SK-N-DZ (cell line): ENCODE data around the gene TTC23.
"Not testable (repeated sequence)": the region's sequence is repeated elsewhere in the genome, so short reads cannot be mapped to it uniquely, and the experiment has no call there.

Experiments
- DNase-seq: peaks from one replicate; pipeline ENCODE4 v3.0.0-alpha.2; 2015; ENCODE audit warnings: low spot score

Gene TTC23

DNA sequence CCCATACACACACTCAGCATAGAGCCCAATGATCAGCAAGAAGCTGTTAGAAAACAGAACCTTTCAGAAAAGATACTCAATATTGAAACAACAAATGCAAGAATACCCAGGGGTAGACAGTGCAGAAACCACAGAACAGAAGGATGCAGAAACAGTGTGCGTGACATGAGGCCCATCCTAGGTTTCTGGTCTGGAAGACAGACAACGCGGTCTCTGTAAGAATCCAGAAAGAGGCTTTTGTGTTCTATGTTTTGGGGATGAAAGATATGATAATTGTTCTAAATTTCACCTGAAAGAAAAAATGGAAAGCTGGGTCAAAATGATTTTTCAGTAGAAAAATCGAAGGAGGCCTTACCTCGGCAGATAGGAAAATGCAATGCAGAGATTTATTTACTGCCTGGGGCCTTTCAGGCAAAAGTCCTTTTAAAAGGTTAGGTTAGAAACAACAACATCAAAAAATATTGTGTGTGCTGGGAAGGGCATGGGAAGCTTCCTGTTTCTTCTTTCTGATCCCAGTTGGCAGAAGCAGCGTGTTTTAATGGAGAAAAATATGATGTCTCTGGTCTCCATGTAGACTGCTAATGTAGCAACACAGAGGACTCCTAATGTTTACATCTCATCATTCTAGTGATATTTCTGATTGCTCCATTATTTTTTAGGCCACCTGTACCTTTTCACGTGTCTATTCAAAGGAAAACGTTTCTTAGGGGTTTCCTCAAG lies 127.5 kb downstream of the TTC23 start:
- DNase-seq, result no peak

DNA sequence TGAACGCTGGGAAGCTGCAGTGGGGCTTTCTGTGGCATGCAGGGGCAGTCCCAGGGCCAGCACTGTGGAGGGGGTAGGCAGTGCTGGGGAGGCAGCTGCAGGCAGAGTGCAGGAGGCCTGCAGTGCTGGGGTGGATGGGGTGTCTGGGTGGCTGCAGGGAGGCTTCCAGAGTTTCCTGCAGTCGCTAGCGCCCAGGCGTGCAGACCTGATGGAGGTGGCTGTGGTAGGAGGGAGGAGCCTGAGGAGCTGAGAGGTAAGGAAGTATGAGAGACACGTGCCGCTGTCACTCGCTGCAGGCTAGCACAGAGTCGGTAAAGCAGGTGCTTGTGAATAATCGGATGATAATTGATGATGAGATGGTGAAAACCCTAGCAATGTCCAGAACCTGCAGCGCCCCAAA lies 128.2 kb downstream of the TTC23 start:
- DNase-seq, result no peak

DNA sequence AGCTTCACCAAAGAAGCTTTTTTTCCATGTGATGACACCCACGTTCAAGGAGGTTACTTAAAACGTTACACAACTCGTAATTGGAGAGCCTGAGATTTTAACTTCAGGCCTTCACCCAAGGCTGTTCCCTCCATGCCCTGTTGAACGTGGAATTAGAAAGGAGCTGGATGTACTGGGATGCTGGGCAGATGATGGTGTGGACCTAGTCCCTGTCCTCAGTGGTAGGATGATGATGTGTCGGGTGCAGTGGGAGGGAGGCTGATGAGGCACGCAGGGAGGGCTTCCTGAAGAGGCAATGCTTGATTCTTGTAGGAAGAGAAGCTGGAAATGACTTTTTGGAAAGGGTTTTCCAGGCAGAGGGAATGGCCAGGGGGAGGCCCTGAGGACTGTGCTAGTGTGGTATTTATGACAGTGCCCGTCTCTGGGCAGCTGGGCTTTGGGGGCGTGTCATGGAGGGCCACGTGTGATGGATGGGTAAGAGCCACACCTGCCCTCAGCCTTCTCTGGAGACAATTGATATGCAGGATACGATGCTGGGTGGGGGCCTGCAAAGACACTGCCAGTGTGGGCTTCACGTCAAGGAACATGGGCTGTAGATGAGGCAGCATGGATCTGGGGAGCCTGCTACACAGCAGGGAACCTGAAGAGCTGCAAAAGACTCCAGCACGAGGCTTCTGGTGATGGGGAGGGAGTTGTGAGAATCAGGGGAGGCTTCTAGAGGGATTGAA lies 129.2 kb downstream of the TTC23 start:
- no peak for DNase-seq

DNA sequence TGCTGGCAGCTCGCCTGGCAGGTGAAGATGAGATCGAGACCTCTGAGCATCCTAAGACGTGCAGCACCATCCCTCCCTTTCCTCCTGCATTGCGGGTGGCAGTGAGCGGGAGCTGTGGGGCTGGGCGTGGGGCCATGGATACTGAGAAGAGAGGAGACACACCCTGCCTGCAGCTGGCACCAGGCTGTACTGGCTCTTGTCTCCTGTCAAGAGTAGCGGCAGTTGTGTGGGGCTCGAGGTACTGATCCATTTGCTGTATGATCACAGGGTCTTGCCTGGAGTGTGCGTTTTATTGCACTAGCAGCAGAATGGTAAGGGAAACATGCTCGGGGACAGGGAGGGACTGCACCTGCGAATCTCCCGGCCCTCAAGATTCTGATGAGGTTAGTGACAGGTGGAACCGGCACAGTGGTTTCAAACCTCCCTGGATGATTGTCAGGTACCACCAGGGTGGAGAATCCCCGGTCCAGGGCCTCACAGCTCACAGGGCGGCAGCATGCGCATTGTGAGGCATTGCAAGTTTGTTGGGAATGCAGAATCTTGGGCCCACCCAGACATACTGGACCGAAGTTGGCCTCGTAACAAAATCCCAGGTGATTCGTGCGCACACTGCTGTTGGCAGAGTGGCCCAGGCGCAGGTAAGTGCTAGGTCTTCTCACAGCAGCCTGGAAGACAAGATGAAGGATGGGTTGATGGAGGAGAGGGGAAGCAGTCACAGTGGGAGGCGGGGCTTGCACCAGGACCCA lies 130.4 kb downstream of the TTC23 start:
- no peak for DNase-seq

DNA sequence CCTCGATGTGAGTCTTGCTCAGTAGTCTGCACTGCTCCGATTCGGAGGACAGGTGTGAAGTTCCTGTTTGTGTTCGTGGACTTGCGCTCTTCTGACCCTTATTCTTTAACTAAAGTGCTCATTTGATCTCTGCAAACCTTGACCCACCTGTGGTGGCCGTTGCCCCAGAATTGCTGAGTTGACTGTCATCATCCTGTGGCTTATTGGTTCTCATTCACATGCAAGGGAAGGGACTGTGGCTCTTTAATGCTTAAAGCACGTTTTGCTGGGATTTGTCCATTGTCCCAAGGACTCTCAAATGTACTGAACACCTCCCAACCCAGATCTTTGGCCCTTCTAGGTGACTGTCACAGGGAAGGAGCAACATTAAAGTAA lies 131.1 kb downstream of the TTC23 start:
- DNase-seq, result no peak

DNA sequence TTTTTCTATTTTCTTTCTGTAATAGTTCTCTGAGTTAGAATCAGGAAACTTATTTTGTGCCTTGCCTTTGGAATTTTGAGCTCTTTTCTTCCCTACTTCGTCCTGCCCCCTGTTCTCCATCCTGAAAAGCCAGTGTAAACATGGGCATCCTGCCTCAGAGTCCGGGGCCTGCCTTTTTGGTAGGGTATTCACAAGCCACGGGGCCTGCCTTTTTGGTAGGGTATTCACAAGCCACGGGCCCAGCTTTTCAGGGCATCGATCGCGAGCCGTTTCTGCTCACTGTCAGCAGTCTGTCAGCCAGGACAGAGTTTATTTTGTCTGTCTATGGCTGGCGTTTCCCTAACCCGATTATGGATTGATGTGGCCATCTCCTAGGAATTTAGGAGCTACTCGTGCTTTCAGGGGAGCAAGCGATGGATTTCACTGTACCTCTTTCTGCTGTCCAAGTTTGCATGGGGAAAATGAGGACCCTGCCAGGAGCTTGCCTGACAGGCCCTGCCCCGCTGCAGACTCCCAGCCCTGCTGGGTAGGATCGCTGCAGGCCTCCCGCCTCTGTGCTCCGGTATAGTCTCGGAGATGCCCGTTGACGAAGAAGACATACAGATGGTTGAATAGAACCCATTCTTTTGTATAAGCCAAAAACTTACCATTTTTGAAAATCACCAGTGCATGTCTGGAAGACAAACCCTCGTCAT lies 131.7 kb downstream of the TTC23 start:
- no peak for DNase-seq

DNA sequence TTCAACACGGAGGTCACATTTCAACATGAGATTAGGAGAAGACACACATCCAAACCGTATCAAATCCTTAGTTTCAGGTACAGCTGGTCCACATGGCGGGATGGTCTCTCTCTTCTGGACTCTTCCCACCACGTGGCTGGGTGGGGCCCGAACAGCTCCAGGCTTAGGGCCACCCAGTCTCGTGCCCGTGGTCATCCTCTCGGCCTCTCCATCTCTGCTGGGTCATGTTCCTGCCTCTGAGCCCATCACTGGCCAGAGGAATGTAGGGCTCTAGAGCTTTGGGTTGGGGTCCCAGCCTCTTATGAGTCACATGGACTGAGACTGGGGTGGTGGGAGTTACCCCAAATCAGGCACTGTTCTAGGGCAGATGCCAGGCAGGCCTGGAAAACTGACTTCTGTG lies 132.3 kb downstream of the TTC23 start:
- DNase-seq, result no peak

DNA sequence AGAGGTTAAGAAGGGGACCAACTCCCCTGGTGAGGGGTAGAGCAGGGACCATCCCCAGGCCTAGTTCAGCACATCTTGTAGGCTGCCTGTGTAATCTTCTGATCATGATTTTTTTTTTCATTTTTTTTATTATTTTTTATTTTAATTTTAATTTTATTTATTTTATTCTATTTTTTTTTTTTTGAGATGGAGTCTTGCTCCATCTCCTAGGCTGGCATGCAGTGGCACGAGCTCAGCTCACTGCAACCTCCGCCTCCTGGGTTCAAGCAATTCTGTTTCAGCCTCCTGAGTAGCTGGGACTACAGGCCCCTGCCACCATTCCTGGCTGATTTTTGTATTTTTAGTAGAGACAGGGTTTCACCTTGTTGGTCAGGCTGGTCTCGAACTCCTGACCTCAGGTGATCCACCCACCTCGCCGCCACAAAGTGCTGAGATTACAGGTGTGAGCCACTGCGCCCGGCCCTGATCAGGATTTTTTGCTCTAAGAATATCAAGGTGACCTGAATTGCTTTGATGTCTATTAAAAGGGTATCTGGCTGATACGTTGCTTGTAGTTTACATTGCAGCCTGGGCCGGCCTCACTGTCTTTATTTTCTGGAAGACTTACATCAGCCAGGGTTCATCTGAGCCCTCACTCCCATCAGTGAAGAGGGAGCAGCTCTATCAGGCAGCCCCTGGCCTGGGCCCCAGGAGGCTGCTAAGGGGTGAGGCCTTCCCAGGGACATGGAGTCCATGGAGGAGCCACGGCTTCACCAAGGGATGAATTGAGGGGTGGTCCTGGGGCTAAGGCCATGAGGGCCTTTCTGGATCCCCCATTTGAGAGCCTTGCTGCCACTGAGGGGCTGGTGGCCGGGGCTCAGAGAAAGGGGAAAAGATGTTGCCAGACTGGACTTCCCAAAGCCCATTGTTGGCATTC lies 133.8 kb downstream of the TTC23 start:
- DNase-seq, result no peak

DNA sequence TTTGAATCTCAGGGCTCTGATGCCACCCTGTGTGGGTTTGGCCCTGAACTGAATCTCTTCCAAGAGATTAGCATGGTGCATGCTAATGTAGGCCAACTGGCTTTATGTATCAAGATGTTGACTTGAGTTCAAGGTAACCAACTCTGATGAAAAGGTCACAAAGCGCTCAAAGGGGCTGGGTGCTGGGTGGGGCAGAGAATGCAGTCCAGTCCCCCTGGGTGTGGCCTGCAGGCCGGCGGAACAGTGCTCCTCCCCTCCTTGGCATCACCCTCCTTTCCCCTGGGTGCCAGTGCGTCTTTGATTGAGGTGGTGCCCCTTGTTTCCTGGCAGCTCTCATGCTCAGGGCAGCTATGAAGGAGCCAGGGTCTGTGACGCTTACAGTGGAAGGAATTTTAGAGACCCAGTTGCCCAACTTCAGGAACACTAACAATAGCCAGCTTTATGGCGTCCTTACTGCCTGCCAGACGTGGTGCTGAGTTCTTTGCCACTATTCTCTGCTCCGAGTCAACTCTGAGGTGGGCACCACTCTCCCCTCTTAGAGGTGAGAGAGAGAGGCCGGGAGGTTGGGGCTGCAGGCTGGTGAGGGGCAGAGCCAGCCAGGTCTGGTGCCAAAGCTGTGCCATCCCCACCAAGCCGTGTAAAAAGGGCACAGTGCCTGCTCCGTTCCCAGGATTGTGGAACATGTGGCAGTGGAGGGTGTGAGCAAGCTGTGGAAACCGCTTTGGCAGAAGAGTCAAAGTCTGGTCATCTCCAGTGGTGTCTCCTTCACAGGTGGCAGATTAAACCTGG lies 134.7 kb downstream of the TTC23 start:
- no peak for DNase-seq

DNA sequence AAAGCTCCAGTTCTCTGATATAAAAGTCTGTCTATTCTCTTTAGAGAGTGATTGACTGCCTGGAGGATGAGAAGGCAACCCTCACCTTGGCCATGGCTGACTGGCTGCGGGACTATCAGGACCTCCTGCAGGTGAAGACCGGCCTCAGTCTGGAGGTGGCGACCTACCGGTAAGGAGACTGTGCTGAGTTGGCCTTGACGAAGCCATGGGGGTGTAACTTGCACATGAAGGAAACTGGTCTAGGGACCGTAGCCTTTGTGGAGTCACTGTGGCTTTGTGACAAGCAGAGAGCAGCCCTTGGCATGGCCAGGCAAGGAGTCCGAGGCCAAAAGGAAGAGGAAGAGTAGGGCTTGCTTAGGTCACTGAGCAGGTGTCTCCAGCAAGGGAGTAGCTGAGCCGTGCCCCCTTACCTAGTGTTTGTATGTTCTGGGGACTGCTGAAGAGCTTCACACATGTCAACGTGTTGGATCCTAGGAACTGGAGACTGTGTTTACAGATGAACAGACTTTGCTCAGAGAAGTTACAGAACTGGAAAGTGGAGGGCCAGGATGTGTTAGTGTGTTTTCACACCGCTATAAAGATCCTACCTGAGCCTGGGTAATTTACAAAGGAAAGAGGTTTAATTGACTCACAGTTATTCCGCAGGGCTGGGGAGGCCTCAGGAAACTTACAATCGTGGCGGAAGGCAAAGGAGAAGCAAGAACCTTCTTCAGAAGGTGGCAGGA lies 135.7 kb downstream of the TTC23 start:
- no peak for DNase-seq

DNA sequence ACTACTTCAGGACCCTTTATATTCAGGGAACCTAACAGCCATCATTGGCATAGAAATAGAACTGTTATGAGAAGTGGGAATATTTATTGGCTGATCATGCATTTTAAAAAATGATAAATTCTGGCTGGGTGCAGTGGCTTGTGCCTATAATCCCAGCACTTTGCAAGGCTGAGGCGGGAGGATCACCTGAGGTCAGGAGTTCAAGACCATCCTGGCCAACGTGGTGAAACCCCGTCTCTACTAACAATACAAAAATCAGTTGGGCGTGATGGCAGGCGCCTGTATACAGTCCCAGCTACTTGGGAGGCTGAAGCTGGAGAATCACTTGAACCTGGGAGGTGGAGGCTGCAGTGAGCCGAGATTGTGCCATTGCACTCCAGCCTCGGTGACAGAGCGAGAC lies 137.7 kb downstream of the TTC23 start:
- DNase-seq, result not testable (repeated sequence)

DNA sequence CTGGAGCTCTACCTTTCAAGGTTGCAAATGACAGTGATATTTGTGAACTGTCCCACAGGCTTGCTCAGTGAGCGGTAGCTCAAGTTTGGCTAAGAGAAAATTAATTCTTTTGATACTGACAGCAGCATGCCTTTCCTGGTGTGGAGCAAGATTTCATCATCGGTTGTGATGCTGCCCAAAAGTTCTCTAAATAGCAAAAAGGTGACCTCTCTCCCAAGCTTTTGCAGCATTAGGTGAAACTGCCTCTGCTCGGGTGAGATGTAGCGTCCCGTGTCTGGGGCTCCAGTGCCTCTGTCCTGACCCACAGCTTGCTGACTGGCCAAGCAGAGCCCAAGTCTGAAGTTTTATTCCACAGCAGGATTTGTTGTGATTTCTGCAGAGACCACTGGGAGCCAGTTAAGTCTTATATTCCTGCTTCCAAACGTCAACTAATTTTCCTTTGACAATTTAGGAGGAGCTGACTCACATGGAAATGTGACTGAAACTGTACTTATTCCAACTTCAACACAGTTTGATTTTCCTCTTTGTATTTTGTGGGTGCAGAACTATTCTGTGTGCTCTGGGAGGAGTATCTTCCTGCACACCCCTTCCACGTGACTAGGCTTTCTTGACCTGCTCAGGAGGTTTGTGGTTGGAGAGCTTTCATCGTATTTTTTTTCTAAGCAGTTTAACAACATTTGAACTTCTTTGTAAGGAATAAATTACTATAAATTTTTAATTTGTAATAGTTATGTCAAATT lies 138.6 kb downstream of the TTC23 start:
- DNase-seq, result no peak

DNA sequence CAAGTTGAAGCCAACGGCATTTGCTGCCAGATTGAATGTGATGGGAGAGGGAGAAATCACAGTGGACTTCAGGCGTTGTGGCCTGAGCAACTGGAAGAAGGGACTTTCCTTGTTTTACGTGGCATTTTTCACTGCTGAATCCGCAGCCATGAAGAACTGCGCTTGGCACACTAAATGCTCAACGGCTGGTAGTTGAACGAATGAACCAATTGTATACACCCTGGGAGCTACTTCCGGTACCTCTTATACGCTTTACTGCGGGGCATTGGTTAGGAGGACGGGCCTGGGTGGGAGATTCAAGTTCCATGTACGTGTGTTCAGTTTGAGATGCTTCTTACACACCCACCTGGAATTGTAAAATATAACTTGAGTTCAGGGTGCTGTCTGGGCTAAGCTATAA lies 139.3 kb downstream of the TTC23 start:
- DNase-seq, result no peak

DNA sequence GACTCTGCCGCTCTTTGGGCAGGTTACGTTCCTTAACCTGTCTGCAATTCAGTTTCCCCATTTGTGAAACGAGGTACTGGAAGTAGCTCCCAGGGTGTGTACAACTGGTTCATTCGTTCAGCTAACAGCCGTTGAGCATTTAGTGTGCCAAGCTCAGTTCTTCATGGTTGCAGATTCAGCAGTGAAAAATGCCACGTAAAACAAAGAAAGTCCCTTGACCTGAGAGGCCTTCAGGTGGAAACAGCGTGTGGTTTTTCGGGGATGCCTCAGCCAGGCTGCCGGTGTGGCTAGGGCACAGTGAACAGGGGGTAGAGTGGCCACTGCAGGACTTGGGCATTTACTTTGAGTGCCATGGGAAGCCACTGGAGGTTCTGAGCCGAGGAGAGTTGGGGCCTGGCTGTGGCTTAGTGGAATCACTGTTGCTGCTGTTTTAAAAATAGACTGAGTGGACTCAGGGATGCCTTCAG lies 139.8 kb downstream of the TTC23 start:
- DNase-seq, result no peak

DNA sequence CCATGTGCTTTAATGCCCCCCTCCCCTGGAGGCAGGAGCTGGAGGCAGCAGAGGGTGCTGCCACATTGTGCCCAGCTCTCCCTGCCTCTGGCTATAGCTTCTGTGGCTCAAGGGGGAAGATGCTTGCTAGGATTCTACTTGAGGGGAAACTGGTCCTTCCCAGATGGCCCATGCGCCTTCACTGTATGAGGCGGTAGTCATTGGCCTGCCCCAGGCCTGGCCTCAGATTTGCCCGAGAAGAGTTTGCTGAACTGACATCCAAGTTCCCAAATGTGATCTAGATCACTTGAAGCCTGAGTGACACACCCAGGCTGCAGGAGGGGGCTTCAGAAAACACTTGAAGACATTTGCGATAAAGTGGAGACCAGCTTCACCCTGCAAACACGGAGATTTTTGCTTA lies 140.4 kb downstream of the TTC23 start:
- DNase-seq, result no peak

DNA sequence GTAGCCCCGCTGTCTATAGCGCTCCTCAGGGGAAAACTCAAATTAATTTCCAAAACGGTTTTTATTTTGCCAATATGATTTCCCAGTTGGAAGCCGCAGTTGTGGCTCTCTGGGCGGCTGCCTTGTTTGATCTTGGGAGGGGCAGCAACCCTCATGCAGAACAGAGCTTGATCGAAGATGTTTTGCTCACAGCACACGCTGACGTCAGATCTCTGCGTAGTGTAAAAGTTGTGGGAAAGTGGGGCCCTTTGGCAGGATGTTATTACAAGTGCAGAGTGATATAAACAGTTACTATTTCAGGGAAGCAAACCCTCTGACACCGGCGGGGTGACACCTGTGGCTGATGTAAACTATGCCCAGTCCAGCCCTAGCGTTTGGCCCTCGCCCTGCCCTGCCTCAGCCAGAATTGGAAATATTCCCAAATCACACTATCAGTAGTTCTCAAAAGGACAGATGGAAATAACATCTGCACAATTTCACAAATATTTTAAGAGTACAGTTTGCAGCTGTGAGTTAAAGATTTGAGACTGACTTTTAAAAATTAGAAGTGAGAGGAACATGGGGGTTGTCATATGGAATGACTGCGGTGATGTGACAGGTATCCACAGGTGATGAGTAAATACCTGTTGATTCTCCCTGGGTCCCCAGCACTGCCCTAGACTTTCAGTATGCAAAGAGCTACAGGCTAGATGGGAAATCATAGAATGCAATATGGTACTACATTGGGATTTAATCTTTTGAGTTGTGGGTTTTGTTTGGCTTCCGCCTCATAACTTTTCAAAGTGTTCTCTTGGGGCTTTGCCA lies 142.8 kb downstream of the TTC23 start:
- no peak for DNase-seq

DNA sequence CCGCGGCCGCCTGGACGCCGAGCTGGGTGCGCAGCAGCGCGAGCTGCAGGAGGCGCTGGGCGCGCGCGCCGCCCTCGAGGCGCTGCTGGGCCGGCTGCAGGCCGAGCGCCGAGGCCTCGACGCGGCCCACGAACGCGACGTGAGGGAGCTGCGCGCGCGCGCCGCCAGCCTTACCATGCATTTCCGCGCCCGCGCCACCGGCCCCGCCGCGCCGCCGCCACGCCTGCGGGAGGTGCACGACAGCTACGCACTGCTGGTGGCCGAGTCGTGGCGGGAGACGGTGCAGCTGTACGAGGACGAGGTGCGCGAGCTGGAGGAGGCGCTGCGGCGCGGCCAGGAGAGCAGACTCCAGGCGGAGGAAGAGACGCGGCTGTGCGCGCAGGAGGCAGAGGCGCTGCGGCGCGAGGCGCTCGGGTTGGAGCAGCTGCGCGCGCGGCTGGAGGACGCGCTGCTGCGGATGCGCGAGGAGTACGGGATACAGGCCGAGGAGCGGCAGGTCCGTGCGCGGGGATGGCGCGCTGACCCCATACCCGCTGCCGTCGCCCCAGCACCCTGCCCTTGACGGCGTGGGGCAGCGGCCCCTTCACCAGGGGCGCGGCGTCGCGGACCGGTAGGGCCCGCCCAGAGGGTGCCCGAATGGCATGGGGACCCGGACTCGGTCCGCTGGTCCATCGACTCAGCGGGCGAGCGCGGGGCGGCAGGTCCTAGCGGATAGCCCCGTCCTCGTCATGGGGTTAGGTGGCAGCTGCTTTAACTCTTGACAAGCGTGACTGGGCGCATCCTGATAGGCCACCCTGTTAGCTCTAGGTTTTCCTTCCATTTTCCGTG lies 143.7 kb downstream of the TTC23 start:
- peak; percentile 80 for DNase-seq
